ENCODE data around the gene PDIA3. TPM values are rescaled to one million over a fixed set of nuclear protein-coding genes. Genes with fewer than 3 reads are reported as not detected.

The PDIA3 gene
- total and polyA plus RNA-seq, 2 donors (not counting 3 experiments of a cell fraction or from before 2014, with no cell fraction given) = 140 to 857 TPM

DNA sequence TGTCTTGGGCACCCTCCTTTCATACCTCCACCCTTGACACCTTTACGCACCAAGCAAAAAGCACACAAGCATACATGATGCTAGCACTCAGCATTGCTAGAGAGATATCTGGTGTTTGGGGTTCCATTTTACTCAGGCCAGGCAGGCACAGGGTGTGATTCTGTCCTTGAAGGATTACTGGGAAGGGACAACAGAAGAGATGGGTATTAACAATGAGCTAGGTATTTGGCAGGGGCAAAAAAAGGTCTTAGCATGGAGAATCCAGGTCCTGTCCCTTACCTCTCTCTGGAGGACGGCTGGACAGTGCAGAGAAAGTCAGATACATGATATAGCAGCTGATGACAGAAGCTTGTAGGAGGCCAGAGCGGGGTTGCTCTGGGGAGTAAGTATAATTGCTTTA, 50.3 kb downstream of the PDIA3 start:
- no peak overlapping the region for H2AFZ ChIP-seq (ENCODE audit: low read depth, low read length)
- peaks cover 21 to 26% of the 10 kb centered on the region in 2 experiments for H3K36me3 ChIP-seq (ENCODE audit: control insufficient read depth in 2 of 2, extremely low read depth in 1 of 2, insufficient read depth in 2 of 2, low read length in 2 of 2)
- no peaks in the 10 kb centered on the region for H3K9me3 ChIP-seq (replicated peaks; ENCODE audit: control insufficient read depth, insufficient read depth, low read length)
- no peaks in the 10 kb centered on the region for H3K27me3 ChIP-seq (ENCODE audit: control insufficient read depth in 2 of 2, insufficient read depth in 2 of 2, low read length in 2 of 2)
- H4K20me1 ChIP-seq (replicated peaks; ENCODE audit: control insufficient read depth, extremely low read depth, insufficient read depth, low read length) = no peaks in the 10 kb centered on the region
- CTCF ChIA-PET = no interaction called here
- intact Hi-C loops (cut with micrococcal nuclease) = no loop called here
- H3K9me1 ChIP-seq (replicated peaks; ENCODE audit: control insufficient read depth, extremely low read depth, insufficient read depth, low read length) = no peaks in the 10 kb centered on the region
- no peak overlapping the region for H3K9ac ChIP-seq (replicated peaks; ENCODE audit: extremely low read depth, insufficient read depth, low read length)
- FAIRE-seq (no peak), DNase-seq (ENCODE audit: low read depth, low spot score) (no peak)
- no peak overlapping the region for H3K4me3 ChIP-seq (replicated peaks in 1 of 3; ENCODE audit: insufficient read depth in 1 of 3, low read depth in 1 of 3, low read length in 3 of 3)
- TF ChIP-seq MYC (IDR thresholded peaks at IDR 0.05; ENCODE audit: low read depth, low read length) (no peak), MAX (IDR thresholded peaks at IDR 0.05; ENCODE audit: insufficient read depth, insufficient read length) (no peak), JUN (IDR thresholded peaks at IDR 0.05; ENCODE audit: borderline replicate concordance, insufficient read depth, insufficient read length, low read depth) (no peak), FOS (IDR thresholded peaks at IDR 0.05; ENCODE audit: borderline replicate concordance, insufficient read depth, low read length) (no peak), EZH2 (IDR thresholded peaks at IDR 0.05; ENCODE audit: borderline replicate concordance, low read depth, low read length, severe bottlenecking) (no peak), POLR2A (IDR thresholded peaks at IDR 0.05; ENCODE audit: low read depth, low read length) (no peak), POLR2AphosphoS5 (IDR thresholded peaks at IDR 0.05; ENCODE audit: insufficient read depth, low read depth, low read length) (no peak), GATA2 (IDR thresholded peaks at IDR 0.05; ENCODE audit: insufficient read depth, insufficient read length, low read depth, low read length) (no peak)
- TF ChIP-seq, protein P1, sequence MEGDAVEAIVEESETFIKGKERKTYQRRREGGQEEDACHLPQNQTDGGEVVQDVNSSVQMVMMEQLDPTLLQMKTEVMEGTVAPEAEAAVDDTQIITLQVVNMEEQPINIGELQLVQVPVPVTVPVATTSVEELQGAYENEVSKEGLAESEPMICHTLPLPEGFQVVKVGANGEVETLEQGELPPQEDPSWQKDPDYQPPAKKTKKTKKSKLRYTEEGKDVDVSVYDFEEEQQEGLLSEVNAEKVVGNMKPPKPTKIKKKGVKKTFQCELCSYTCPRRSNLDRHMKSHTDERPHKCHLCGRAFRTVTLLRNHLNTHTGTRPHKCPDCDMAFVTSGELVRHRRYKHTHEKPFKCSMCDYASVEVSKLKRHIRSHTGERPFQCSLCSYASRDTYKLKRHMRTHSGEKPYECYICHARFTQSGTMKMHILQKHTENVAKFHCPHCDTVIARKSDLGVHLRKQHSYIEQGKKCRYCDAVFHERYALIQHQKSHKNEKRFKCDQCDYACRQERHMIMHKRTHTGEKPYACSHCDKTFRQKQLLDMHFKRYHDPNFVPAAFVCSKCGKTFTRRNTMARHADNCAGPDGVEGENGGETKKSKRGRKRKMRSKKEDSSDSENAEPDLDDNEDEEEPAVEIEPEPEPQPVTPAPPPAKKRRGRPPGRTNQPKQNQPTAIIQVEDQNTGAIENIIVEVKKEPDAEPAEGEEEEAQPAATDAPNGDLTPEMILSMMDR (IDR thresholded peaks at IDR 0.05; ENCODE audit: extremely low read depth in 1 of 2, insufficient read depth in 1 of 2, low read depth in 1 of 2, low read length in 2 of 2) = no peak
- no peak overlapping the region for H3K4me2 ChIP-seq (ENCODE audit: insufficient read depth, low read length)
- no peak overlapping the region for H3K27ac ChIP-seq (ENCODE audit: insufficient read depth, low read depth, low read length)
- dilution Hi-C loops (cut with MboI; ENCODE audit: extremely low pct_ligation_motif_present, low sequenced_read_pairs) = no loop called here
- H3K79me2 ChIP-seq (ENCODE audit: control insufficient read depth, insufficient read depth, low read length) = peaks cover 42% of the 10 kb centered on the region
- BruUV-seq (replicated peaks) = no TSS peak
- POLR2A ChIA-PET = no interaction called here
- H3K4me1 ChIP-seq (ENCODE audit: control insufficient read depth, extremely low read depth, insufficient read depth, low read length) = peaks cover 28% of the 10 kb centered on the region
